OCI-LY1 (cell line): ENCODE measurements around the gene SH3D19.

Experiments
- H2AFZ ChIP-seq: fragments of 200-600 bp; sonication (generic), shearing (Covaris generic); 2 replicates; pipeline ENCODE4 v1.6.0; 2014; ENCODE audit warnings: antibody characterized with exemption, mild to moderate bottlenecking, low read length
- H3F3A ChIP-seq: fragments of 200-600 bp; sonication (generic), shearing (Covaris generic); 2 replicates; pipeline ENCODE4 v1.6.0; 2014; ENCODE audit warnings: mild to moderate bottlenecking, antibody characterized with exemption, low read length, moderate library complexity; ENCODE audit not compliant: insufficient read depth
- H3K27ac ChIP-seq: fragments of 200-600 bp; sonication (generic); 2 replicates; pipeline ENCODE4 v1.5.1; 2014; ENCODE audit warnings: low read length, mixed run types, mild to moderate bottlenecking, low read depth; ENCODE audit not compliant: poor library complexity, severe bottlenecking
- H3K27me3 ChIP-seq: fragments of 200-600 bp; sonication (generic); 2 replicates; pipeline ENCODE4 v1.6.0; 2014; ENCODE audit warnings: antibody characterized with exemption, mild to moderate bottlenecking, low read length, moderate library complexity; ENCODE audit not compliant: insufficient read depth
- H3K36me3 ChIP-seq: fragments of 200-600 bp; sonication (generic); 2 replicates; pipeline ENCODE4 v1.6.1; 2014; ENCODE audit warnings: mild to moderate bottlenecking, antibody characterized with exemption, low read length, moderate library complexity, mixed read lengths; ENCODE audit not compliant: insufficient read depth
- H3K4me1 ChIP-seq: fragments of 200-600 bp; sonication (generic); 2 replicates; pipeline ENCODE4 v1.5.1; 2014; ENCODE audit warnings: mild to moderate bottlenecking, low read length, moderate library complexity; ENCODE audit not compliant: insufficient read depth, severe bottlenecking
- H3K4me2 ChIP-seq: fragments of 200-600 bp; sonication (generic), shearing (Covaris generic); 2 replicates; pipeline ENCODE4 v1.6.1; 2014; ENCODE audit warnings: low read length
- H3K4me3 ChIP-seq: fragments of 200-600 bp; sonication (generic); 2 replicates; pipeline ENCODE4 v1.5.1; 2014; ENCODE audit warnings: low read length, low read depth, mild to moderate bottlenecking, mixed read lengths; ENCODE audit not compliant: poor library complexity, severe bottlenecking
- H3K79me2 ChIP-seq: fragments of 200-600 bp; shearing (Covaris generic); 2 replicates; pipeline ENCODE4 v1.6.1; 2016; ENCODE audit warnings: mixed run types, low read length, mixed read lengths; ENCODE audit not compliant: insufficient read depth
- H3K9ac ChIP-seq: fragments of 200-600 bp; sonication (generic), shearing (Covaris generic); 2 replicates; pipeline ENCODE4 v1.6.1; 2014; ENCODE audit warnings: mild to moderate bottlenecking, low read length, mixed read lengths
- H3K9me2 ChIP-seq: fragments of 200-600 bp; sonication (generic), shearing (Covaris generic); 2 replicates; pipeline ENCODE4 v1.6.1; 2014; ENCODE audit warnings: low read depth, mild to moderate bottlenecking, low read length, mixed read lengths
- H3K9me3 ChIP-seq: fragments of 200-600 bp; shearing (Covaris generic); 2 replicates; pipeline ENCODE4 v1.6.1; 2014; ENCODE audit warnings: low read length, mixed read lengths
- H4K20me1 ChIP-seq: fragments of 200-600 bp; sonication (generic), shearing (Covaris generic); 2 replicates; pipeline ENCODE4 v1.6.0; 2016; ENCODE audit warnings: mild to moderate bottlenecking, low read length; ENCODE audit not compliant: insufficient read depth
- CTCF ChIP-seq: fragments of 200-600 bp; sonication (generic), shearing (Covaris generic); IDR thresholded peaks from 2 replicates; pipeline ENCODE4 v1.5.1; 2017; ENCODE audit warnings: mild to moderate bottlenecking, antibody characterized with exemption, low read length, moderate library complexity, mixed read lengths
- EZH2 ChIP-seq: fragments of 200-600 bp; sonication (generic), shearing (Covaris generic); IDR thresholded peaks from 2 replicates; pipeline ENCODE4 v1.8.0; 2017; ENCODE audit warnings: borderline replicate concordance, mixed run types, mild to moderate bottlenecking, antibody characterized with exemption, low read length, moderate library complexity, mixed read lengths

Gene SH3D19

GRCh38 chr4:151143811-151144210, 181.6 kb downstream of the SH3D19 start:
- Histone ChIP-seq H3K4me3 (no peak overlapping the region), H3K36me3 (no peaks in the 10 kb centered on the region), H3K79me2 (no peaks in the 10 kb centered on the region), H3K4me2 (no peak overlapping the region), H3K9ac (no peak overlapping the region), H3K4me1 (no peaks in the 10 kb centered on the region), H3K27ac (no peak overlapping the region), H3K9me2 (no peaks in the 10 kb centered on the region), H2AFZ (no peak overlapping the region), H3K27me3 (no peaks in the 10 kb centered on the region), H3K9me3 (no peaks in the 10 kb centered on the region), H4K20me1 (no peaks in the 10 kb centered on the region), H3F3A (no peaks in the 10 kb centered on the region)
- TF ChIP-seq CTCF = no peak
- TF ChIP-seq EZH2 = no peak

DNA sequence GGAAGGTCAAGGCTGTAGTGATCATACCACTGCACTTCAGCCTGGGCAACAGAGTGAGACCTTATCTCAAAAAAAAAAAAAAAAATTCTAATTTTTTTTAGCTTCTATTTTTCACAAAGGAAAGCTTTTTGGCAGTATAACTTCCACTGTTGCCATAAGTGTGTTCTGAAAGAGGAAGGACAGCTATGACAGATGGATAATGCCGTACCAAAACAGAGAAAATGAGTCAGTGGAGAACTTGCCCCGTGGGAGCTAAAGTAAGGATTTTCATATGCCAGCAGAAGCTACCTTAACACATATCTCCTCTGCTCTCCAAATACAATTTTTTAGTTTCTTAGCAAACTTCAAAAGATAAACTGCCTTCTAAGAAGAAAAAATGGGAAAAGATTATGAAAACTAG, 182.2 kb downstream of the SH3D19 start:
- Histone ChIP-seq H3K27ac (no peak overlapping the region), H3K9me3 (no peaks in the 10 kb centered on the region), H2AFZ (no peak overlapping the region), H3K4me1 (no peaks in the 10 kb centered on the region), H3K36me3 (no peaks in the 10 kb centered on the region), H4K20me1 (no peaks in the 10 kb centered on the region), H3K9me2 (no peaks in the 10 kb centered on the region), H3F3A (no peaks in the 10 kb centered on the region), H3K9ac (no peak overlapping the region), H3K4me2 (no peak overlapping the region), H3K4me3 (no peak overlapping the region), H3K27me3 (no peaks in the 10 kb centered on the region), H3K79me2 (no peaks in the 10 kb centered on the region)
- no peak for TF ChIP-seq EZH2
- no peak for TF ChIP-seq CTCF

DNA sequence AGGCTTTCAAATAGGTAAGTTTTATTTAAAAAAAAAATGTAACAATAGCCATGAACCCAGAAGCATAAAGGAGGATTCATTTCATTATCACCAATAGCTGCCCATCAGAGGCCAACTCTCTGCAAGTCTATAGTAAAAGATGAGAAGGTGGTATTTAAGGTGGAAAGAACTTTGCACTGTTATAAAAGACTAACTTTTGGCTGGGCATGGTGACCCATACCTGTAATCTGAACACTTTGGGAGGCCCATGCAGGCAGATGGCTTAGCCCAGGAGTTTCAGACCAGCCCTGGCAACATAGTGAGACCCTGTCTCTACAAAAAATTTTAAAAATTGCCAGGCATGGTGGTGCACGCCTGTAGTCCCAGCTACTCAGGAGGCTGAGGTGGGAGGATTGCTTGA, 182.6 kb downstream of the SH3D19 start:
- Histone ChIP-seq H3K4me1 (no peaks in the 10 kb centered on the region), H3K79me2 (no peaks in the 10 kb centered on the region), H3K4me2 (no peak overlapping the region), H3F3A (no peaks in the 10 kb centered on the region), H3K9ac (no peak overlapping the region), H3K36me3 (no peaks in the 10 kb centered on the region), H2AFZ (no peak overlapping the region), H3K9me2 (no peaks in the 10 kb centered on the region), H4K20me1 (no peaks in the 10 kb centered on the region), H3K4me3 (no peak overlapping the region), H3K27ac (no peak overlapping the region), H3K9me3 (no peaks in the 10 kb centered on the region), H3K27me3 (no peaks in the 10 kb centered on the region)
- TF ChIP-seq CTCF (no peak), EZH2 (no peak)
